Stimulated activated CD8-positive, alpha-beta memory T cell treated with anti-CD3 and anti-CD28 coated beads, Interleukin-7, amount 100 ng/mL, for 48 hours (primary cell): ENCODE data around the gene CASTOR1.

Experiments
- DNase-seq, 2 donors: peaks; one replicate each; pipeline ENCODE4 v3.0.0-alpha.2; 2020; ENCODE audit warnings: low read depth in 1 of 2; ENCODE audit errors: extremely low read depth in 1 of 2

Gene CASTOR1

DNA sequence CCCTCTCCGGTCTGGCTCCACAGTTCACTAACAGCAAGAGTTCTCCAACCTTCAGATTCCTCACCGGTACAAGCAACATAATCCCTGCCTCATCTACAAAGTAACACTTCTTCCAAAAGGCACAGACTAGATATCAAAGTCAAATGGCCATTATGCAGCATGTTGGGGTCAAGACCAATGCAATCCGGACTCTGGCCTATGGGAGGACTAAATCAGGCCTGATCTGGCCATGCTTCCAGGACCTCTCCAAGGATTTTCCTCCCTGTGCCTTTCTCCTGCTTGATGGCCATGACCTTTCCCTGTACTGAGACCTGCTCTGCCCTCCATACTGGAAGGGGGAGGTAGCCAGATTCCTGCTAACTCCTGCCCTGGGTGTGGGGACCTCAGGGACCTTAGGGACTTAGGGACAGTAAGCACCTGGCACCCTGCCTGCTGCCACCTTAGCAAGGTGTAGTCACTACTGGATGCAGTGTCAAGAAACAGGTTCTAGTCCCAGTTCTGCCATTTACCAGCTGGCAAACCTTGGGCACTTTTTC is 30.8 kb upstream of the CASTOR1 start:
- no peak for DNase-seq

DNA sequence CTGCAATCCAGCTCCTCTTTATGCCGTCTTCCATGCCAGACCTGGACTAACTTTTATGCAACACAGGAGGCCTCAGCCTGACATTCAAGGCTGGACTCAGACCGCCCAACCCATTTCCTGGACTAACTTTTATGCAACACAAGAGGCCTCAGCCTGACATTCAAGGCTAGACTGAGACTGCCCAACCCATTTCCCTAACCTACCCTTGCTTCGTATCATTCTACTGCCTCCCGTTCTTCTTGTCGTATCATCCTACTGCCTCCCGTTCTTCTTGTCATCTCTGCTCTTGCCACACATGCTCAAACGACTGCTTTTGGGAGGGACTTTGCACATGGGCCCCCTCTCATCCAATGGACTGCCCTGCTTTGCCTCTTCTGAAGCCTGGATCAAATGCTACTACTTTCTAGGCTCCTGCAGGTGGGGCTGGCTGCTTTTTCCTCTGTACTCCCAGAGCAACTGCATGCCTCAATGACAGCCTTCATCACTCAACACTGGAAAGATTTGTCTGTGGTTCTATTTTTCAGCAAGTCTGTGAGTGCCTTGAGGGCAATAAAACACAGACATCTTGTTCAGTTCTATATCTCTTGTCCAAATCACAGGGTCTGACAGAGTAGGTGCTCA is 29.6 kb upstream of the CASTOR1 start:
- DNase-seq, result no peak

DNA sequence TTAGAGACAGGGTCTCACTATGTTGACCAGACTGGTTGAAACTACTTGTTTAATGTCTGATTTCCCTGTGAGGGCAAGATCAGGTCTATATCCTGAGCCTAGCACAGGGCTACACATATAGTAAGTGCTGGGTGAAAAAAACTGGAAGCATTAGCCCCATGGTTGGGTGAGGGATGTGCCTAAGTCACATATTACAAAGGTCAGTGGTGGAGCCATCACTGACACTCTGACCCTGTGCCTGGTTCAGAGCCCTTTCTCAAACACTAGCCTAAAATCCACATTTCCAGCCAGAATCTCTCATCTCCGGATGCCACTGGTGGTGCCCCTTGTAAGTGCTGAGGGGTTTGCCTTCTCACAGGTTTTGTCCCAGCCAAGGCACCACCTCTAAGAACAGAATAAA is 28.5 kb upstream of the CASTOR1 start:
- DNase-seq, result no peak

DNA sequence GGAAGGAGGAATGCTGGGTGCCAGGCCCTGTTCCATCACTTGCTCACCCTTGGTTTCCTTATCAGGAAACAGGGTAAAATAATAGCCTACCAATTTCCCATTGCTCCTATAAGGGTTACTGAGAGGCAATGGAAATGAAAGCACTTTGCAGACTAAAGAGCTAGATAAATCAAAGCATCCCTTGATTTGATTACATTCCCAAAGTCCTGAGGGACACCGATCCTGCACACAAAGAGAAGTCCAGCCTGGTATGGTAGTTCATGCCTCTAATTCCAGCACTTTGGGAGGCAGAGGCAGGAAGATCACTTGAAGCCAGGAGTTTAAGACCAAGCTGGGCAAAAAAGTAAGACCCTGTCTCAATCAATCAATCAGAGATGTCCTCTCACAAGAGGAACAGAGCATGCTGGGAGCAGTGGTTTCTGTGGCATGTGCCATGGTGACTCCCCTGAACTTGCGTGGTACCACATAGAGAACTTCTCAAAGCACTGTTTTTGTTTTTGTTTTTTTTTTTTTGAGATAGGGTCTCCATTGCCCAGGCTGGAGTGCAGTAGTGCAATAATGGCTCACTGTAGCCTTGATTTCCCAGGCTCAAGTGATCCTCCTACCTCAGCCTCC is 26.8 kb upstream of the CASTOR1 start:
- DNase-seq, result no peak

DNA sequence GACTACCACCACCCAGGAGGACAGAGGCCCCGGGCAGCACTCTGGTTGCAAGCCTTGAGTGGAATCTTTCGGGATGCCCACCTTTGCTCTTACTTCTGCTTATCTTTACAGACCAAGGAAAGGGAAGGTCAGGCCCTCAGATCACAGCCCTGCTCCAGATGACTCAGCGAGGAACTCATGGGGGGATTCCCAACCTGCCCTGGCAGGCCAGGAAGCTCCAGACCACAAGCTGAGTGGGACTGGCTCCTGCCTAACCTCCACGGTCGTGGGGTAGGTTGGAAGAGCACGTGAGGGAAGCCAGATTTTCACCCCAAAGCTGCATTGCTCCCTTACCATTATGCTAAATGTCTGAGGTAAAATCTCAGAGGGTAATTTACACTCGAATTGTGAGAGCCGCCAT is 25.6 kb upstream of the CASTOR1 start:
- peak; percentile 31 to 46 for DNase-seq

DNA sequence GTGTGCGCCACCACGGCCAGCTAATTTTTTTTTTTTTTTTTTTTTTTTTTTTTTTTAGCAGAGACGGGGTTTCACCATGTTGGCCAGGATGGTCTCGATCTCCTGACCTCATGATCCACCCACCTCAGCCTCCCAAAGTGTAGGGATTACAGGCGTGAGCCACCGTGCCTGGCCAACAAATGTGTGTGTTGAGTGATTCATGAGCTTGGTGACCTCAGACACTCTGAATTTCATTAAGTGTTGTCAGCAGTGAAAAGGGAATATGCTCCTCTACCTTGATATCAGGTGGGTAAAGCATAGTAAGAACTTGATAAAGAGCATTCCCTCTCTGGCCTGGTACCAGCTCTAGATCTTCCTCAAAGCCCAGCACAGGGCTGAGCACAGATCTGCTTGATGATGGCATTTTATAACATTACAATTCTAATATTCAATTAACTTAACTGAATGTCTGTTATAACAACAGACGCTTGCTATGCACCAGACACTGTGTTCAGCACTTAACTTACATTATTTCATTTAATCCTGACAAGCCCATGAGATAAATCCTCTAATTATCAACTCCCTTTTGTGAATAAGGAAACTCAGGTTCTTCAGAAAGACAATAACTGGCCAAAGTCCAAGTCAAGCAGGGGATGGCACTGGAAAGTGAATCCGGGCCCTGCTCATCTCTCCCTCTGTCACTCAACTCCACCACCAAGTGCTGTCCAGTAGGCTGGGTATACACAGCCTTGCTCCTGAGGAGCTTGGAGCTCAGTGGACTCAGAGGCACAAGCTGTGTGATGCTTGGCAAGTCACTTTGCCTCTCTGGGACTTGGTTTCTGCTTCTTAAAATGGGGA is 24.4 kb upstream of the CASTOR1 start:
- DNase-seq, result no peak

DNA sequence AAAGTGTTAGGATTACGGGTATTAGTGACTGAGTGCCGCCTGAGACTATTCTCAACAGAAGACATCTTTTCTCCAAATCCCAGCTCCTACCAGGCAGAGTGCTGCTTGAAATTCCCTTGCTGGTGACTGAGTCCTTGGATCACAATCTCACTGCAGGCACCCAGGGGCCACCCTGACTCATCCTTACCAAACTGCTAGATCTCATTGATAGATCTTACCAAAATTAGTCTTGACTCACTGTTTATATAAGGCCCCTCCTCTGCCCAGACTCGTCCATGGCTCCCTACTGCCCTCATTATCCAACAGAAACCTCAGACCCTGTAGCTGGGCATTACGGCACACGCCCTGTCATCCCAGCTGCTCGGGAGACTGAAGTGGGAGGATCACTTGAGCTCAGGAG is 22.7 kb upstream of the CASTOR1 start:
- no peak for DNase-seq

DNA sequence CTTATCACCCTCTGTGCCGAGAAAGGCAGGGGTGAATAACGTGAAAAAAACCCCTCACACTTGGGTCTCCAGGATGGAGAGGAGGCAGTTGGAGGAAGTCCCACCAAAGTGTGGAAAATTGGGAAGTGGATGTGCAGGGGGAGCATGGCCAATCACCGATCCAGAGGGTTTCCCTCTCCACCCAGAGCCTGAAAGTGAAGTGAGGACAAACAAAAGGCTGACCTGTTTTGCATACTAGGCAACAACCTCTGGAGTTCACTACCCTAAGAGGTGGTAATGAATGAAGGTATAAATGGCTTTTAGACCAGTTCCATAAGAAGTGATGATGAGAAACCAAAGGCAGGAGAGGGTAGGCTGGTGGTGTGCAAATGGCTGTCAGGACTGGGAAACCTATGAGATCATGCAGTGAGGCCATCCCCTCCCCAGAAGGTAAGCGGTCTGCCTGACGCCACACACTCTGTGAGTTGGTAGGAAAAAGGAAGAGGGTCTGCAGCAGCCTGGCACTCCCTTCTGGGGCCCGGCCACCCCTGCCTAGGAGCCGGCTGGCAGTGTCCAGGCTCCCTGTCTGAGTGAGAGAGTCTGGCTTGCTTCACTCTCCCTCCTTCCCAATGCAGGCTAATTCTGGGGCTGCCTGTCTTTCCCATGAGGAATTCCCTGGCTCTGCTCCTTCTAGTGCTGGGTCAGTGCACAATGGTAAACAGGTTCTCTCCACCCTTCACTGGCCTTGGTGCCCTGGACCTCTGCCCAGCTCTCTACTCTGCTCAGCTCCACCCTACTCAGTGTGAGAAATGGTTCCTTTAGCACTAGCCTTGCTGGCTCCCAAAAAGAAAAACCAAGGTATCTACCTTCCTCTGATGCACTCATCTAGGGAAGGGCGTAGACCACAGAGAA is 21.8 kb upstream of the CASTOR1 start:
- no peak for DNase-seq

DNA sequence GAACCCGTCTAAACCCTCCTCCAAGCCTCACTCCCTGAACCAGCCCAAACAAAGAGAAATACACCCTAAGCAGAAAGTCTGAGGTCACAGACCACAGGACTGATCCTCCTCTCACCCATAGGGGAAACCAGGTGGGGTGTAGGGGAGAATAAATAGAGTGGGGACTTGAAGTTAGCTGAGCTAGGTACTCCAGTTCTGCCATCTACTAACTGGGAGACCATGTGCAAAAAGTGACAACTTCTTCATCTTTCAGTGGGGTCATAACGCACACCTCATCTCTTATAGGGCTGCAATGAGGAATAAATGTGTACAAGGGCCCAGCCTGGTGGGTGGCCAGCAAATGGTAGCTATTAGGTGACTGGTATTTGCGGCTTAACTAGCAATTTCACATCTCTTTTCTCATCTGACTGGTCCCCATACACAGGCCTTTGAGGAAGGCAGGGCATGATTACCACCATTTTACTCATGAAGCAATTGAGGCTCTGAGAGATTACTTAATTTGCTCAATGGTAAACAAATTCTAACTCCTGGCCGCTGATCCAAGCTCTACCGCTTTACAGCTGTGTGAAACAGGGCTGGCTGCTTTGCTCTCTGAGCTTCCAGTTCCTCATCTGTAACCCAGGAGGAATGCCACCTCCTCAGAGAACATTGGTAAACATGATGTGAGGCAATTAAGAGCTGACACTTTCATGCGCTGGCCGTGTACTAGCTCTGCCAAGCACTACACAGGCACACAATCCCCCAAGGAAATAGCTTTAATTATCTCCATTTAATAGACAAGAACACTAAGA is 20.8 kb upstream of the CASTOR1 start:
- no peak for DNase-seq

DNA sequence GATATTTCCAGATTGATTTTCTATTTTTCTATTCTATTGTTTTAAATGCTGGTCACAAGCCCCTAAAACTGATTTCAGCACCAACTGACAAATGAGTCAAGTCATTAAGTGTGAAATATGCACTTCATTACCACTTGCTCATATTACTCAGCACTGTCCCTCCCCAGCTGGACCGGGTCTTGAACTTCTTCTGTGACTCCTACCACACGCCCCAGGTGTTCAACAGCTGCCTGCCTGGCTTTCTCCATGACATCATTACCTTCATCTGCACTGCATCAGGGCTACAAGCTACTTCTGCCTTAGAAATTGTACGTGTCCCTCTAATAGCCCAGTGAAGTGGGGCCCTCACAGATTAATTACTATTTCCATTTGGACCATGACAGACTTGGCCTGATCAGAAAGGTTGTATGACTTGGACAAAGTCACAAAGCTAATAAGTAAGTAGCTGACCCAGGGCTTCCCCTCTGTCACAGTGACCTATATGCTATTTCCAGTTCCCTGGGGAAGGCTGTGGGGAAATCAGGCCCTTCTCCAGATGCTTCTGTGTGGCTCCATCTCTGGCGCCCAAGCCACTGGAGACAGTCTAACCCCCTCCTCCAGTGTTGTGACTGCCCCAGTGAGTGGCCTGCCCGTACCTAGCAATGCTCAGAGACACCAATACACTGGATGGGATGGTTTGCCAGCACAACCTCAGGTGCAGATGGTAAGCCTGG is 19.4 kb upstream of the CASTOR1 start:
- no peak for DNase-seq

DNA sequence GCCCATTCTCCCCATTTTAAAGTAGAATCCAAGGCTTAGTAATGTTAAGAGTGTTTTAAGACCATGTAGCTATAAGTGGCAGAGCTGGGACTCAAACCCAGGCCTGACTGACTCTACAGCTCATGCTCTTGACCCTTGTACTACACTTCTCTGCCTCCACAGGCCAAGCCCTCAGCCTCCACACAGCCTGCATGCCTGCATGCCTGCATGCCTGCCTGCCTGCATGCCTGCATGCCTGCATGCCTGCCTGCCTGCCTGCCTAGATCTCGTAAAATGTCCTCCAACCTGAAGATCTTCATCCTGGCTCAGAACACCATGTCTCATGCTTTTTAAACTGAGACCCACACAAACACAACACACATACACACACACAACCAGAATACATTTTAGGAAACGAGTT is 18.8 kb upstream of the CASTOR1 start:
- DNase-seq, result no peak

DNA sequence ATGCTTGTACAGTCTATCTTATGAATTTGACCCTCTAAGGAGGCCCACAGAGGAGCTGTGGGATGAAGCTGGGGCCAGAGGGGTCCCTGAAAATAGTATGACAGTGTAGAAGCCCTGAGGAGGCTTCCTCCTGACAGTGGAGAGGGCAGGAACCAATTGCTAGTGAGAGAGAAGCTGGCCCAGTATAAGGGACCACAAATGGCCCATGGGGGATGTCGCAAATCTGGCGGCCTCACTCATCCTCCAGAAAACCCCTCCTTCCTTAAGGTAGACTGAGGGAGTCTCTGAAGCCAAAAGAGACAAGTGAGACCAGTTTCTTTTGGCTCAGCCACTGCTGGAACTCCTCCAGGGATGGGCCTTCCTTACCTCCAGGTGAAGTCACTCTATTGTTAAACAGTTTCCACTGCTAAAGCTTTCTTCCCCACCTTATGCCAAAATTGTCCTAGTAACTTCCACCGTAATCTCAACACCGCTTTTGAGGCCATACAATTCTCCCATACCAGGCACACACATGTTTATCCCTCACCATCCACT is 17.8 kb upstream of the CASTOR1 start:
- DNase-seq, result no peak

DNA sequence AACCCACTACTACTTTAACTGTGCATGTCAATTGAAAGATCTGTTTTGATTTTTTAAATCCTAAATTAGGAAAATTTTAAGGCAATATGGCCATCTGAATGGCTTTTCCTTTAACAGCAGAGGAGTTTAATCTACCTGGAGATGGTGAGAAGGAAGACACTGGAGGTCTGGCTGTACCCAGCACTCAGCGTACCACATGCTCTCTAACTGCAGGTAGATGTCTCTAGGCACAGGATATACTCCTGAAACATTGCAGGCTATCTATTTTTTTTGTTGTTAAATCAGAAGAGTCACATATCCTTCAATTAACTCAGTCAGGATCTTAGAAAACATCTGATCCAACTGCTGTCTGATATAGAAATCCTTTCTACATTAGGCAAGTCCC is 17.3 kb upstream of the CASTOR1 start:
- DNase-seq, result no peak

DNA sequence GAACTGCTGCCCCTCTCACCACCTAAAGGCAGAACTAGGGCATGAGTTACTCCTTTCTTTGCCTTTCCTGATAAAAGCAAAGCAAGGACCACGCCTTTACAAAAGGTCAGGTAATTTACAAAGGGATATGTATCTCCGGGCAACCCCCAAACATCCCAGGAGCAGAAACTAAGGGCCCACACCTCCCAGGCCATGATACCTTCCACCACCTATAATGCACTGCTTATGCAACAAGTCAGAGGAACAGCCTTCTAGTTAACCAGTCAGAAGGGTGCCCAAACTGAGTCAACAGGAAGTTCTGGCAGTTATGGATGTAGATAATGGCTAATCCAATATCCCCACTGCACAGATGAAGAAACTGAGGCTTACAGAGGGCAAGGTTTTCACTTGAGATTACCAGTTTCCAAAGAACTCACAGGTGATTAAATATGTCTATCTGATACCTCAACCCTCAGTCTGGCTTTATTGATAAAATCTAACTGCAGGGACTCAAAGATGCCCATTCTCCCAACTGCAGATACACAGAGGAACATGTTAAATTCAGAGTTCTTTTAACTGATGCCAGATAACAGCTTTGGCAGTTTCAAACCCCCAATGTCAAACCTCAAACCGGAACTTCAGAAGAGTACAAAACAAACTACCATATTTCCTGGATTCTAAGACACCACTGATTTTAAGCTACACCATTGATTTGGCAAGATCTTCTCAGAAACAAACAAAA is 16.8 kb upstream of the CASTOR1 start:
- no peak for DNase-seq

DNA sequence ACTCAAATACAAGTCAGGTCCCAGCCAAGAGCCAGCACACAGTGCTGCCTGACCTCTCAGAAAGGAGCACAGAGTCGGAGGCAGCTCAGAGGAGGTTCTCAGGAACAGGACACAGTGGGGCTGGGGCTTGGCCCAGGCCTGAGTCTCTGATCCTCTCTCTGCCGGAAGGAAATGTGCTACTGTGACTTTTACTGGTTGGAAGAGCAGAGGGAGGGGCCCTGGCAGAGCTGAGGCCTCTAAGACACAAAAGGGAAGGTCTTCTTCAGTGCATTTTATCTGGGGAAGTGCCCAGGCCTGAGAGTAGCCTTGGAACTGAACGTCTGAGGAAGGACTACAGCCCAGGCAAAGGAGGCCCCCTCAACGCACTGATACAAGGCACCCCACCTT is 16.2 kb upstream of the CASTOR1 start:
- DNase-seq, result no peak

DNA sequence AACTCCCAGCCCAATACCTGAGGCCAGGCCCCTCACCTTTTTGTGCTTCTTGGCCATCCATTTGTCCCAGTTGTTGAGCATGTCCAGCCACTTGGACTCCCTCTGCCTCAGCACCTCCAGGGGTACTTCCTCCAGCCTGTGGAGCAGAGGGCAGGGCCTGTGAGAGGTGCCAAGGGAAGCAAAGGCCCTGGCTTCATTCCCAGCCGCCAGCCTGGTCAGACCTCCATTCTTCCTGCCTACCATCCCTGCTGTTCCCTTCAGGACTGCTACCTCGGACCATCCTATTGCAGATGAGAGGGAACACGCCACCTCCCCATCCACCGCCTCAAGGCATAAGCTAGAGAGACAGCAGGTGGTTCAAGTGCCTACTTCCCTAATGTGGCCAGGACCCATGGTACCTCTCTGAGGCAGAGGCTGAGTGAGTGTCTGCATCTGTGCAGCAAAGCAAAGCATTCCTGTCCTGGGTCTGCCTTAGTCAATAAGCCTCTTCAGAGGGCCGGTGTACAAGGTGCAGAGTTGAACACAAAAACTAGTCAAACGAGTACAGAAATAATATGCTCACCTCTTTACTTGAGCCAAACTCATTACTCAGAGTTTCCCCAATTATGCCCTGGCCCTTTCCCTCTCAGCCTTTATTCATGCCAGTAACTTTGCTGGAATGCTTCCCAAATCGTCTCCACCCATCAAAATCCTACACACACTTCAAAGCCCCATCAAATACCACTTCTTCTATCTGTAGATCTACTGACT is 15.4 kb upstream of the CASTOR1 start:
- DNase-seq, result no peak

DNA sequence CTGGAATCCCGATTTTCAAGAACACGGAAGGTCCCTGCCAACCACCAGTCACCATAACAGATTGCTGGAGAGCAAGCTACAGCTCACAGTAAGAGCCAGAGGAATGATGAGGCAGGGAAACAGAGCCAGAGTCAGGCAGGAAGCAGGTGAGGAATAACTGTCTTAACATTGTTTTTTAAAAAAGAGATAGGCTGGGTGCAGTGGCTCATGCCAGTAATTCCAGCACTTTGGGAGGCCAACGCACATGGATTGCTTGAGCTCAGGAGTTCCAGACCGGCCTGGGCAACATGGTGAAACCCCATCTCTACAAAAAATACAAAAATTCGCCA is 13.5 kb upstream of the CASTOR1 start:
- no peak for DNase-seq
